Measurements from ENCODE around the gene APH1B. TPM values are rescaled to one million over a fixed set of nuclear protein-coding genes. Genes with fewer than 3 reads are reported as not detected.

The APH1B gene
- total RNA-seq, 4 donors from 2014 or later, result 0.80 to 9.7 (median 7.1) TPM

- intact Hi-C loops (cut with DNase I; ENCODE audit: low total_unique reads), result no loop called here
- 50 to 59% methylated on average over 1 of the region's 1 CpG for WGBS, 2 donors (ENCODE audit: low coverage in 1 of 2)
- no peak for TF ChIP-seq POLR2A (IDR thresholded peaks at IDR 0.05)
- TF ChIP-seq CTCF (IDR thresholded peaks at IDR 0.05), result no peak
- no peak for TF ChIP-seq EP300 (IDR thresholded peaks at IDR 0.05; ENCODE audit: low read depth)
- no peak for TF ChIP-seq POLR2AphosphoS5 (IDR thresholded peaks at IDR 0.05)
- no peak for DNase-seq
- no peaks in the 10 kb centered on the region for H3K4me1 ChIP-seq
- peaks cover 0 to 15% (median 3%) of the 10 kb centered on the region in 4 donors for H3K36me3 ChIP-seq
- in situ Hi-C loops (cut with MboI; ENCODE audit: low pct_ligation_motif_present in 1 of 4, low pct_unique_long_range_greater_than_20kb in 1 of 4, low sequenced_read_pairs in 3 of 4), result loop anchor here in 1 of 4 donors (25.0 kb wide), 1 partner anchor 102 kb away; the partner anchor contains the start of gene RPS27L
- no peaks in the 10 kb centered on the region for H3K27me3 ChIP-seq
- H3K9me3 ChIP-seq, result no peaks in the 10 kb centered on the region
- no peak overlapping the region for H3K27ac ChIP-seq
- no peak overlapping the region for H3K4me3 ChIP-seq
Measured at GRCh38 chr15:63264688-63265293, 12.6 kb upstream of the APH1B start.

GRCh38 chr15:63274427-63274826 lies 3.0 kb upstream of the APH1B start:
- Histone ChIP-seq H3K27me3 (no peaks in the 10 kb centered on the region), H3K27ac (no peak overlapping the region), H3K9me3 (no peaks in the 10 kb centered on the region), H3K4me1 (peaks cover 0 to 19% (median 8%) of the 10 kb centered on the region in 4 donors), H3K36me3 (no peaks in the 10 kb centered on the region), H3K4me3 (no peak overlapping the region)
- in situ Hi-C loops (cut with MboI; ENCODE audit: low pct_ligation_motif_present in 1 of 4, low pct_unique_long_range_greater_than_20kb in 1 of 4, low sequenced_read_pairs in 3 of 4) (loop anchor here in 2 of 4 donors (10.0 to 25.0 kb wide), 2 partner anchors 110 to 112 kb away; partner anchors contain the start of gene RPS27L (in 1 of the 2)), intact Hi-C loops (cut with DNase I; ENCODE audit: low total_unique reads) (loop anchor here (10.0 kb wide), 1 partner anchor 120 kb away; the partner anchor contains the start of gene RPS27L)
- DNase-seq, result no peak
- WGBS, 2 donors (ENCODE audit: low coverage in 1 of 2), result 72 to 90% methylated on average over 2 to 3 of the region's 3 CpGs
- no peak for TF ChIP-seq EP300 (IDR thresholded peaks at IDR 0.05; ENCODE audit: low read depth)
- no peak for TF ChIP-seq CTCF (IDR thresholded peaks at IDR 0.05)
- TF ChIP-seq POLR2AphosphoS5 (IDR thresholded peaks at IDR 0.05), result no peak
- TF ChIP-seq POLR2A (IDR thresholded peaks at IDR 0.05), result no peak

- WGBS, 2 donors (ENCODE audit: low coverage in 1 of 2), result 18 to 21% methylated on average over 11 of the region's 11 CpGs
- peak overlapping the region; percentile 84 to 91 (median 88) for H3K27ac ChIP-seq
- intact Hi-C loops (cut with DNase I; ENCODE audit: low total_unique reads), result loop anchor here (10.0 kb wide), 1 partner anchor 122 kb away; the partner anchor contains the start of gene RPS27L
- no peak for TF ChIP-seq POLR2AphosphoS5 (IDR thresholded peaks at IDR 0.05)
- no peak for TF ChIP-seq POLR2A (IDR thresholded peaks at IDR 0.05)
- no peak for TF ChIP-seq CTCF (IDR thresholded peaks at IDR 0.05)
- no peak for TF ChIP-seq EP300 (IDR thresholded peaks at IDR 0.05; ENCODE audit: low read depth)
- no peaks in the 10 kb centered on the region for H3K36me3 ChIP-seq
- in situ Hi-C loops (cut with MboI; ENCODE audit: low pct_ligation_motif_present in 1 of 4, low pct_unique_long_range_greater_than_20kb in 1 of 4, low sequenced_read_pairs in 3 of 4), result loop anchor here in 2 of 4 donors (10.0 to 25.0 kb wide), 3 partner anchors 112 to 311 kb away; partner anchors contain the start of gene FBXL22 (in 1 of the 2)
- no peaks in the 10 kb centered on the region for H3K27me3 ChIP-seq
- no peak for DNase-seq
- peak overlapping the region; percentile 64 to 84 (median 67) for H3K4me3 ChIP-seq
- peaks cover 0 to 19% (median 8%) of the 10 kb centered on the region in 4 donors for H3K4me1 ChIP-seq
- H3K9me3 ChIP-seq, result no peaks in the 10 kb centered on the region
Measured at GRCh38 chr15:63276342-63277037, 915 bp upstream of the APH1B start.

- Histone ChIP-seq H3K27me3 (no peaks in the 10 kb centered on the region), H3K4me3 (peak overlapping the region; percentile 64 to 84 (median 74)), H3K4me1 (peaks cover 0 to 19% (median 8%) of the 10 kb centered on the region in 4 donors), H3K36me3 (no peaks in the 10 kb centered on the region), H3K9me3 (no peaks in the 10 kb centered on the region), H3K27ac (peak overlapping the region; percentile 84 to 91 (median 88))
- in situ Hi-C loops (cut with MboI; ENCODE audit: low pct_ligation_motif_present in 1 of 4, low pct_unique_long_range_greater_than_20kb in 1 of 4, low sequenced_read_pairs in 3 of 4), result loop anchor here in 2 of 4 donors (10.0 to 25.0 kb wide), 3 partner anchors 113 to 309 kb away; partner anchors contain the start of gene FBXL22 (in 1 of the 2)
- 9 to 12% methylated on average over 6 to 17 of the region's 17 CpGs for WGBS, 2 donors (ENCODE audit: low coverage in 1 of 2)
- no peak for DNase-seq
- TF ChIP-seq CTCF (IDR thresholded peaks at IDR 0.05) (no peak), POLR2A (IDR thresholded peaks at IDR 0.05) (no peak), EP300 (IDR thresholded peaks at IDR 0.05; ENCODE audit: low read depth) (no peak), POLR2AphosphoS5 (IDR thresholded peaks at IDR 0.05) (no peak)
- intact Hi-C loops (cut with DNase I; ENCODE audit: low total_unique reads), result loop anchor here (10.0 kb wide), 1 partner anchor 123 kb away; the partner anchor contains the start of gene RPS27L
Measured at GRCh38 chr15:63277893-63278456, 570 bp downstream of the APH1B start.

Data from transverse colon (tissue), 4 donors.